ENCODE data around the gene PSD2.

Gene PSD2

DNA sequence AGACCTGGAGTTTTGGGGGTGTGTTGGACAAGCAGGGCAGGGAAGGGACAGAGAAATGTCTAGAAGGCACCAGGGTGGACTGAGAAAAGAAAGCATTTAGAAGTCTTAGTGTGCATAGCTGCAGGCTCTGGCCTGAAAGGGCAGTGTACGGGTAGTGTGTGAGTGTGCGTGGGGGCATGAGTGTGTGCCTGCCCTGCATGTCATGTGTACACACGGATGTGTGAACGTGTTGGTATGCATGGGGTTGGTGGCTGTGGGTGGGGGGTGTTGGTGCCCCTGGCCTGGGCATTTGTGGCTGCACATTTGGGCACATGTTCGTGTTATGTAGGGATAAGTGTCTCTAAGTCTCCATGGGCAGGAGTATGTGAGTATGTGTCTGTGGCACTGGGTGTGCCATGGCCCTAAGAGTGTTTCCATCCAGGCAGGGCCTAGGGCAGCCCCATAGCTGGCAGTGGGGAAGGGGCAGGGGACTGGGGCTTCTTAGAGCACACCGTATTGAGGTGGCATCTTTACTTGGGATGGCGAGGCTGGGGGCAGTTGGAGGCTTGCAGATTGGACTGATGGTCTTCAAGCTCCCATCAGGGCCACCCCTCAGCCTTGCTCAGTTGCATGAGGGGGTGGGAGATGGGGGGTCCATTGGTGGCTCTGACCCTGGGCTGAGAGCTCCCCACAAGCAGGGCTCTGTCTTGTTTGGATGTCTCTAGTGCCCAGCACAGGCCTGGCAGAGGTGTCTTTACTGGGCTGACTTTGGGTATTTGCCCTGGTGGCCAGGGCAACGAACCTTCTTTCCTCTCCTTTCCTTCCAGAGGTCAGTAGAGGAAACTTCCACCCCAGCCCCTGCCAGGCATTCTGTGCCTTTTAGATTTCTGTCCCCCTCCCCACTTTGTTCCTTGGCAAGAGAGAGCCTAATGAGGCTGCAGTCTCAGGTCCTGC lies 15.0 kb downstream of the PSD2 start:
- no peak for DNase-seq (ENCODE audit: low read depth in 4 of 4, low spot score in 1 of 4)

DNA sequence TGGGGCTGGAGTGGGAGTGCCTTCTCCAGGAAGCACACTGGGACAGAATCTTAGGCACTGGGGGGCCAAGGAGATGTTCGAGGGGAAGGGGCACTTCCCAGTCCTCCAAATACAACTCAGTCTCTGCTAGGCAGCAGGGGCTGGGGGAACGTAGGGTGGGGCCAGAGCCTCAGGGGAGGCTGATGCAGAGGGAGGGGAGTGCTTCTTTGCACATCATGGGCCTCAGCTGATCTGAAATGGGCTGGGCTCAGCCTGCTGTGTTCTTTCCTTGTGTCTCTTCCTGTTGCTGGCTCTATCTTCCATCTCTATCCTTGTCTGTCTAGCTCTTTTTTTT lies 15.6 kb downstream of the PSD2 start:
- DNase-seq (ENCODE audit: low read depth in 4 of 4, low spot score in 1 of 4) = no peak

DNA sequence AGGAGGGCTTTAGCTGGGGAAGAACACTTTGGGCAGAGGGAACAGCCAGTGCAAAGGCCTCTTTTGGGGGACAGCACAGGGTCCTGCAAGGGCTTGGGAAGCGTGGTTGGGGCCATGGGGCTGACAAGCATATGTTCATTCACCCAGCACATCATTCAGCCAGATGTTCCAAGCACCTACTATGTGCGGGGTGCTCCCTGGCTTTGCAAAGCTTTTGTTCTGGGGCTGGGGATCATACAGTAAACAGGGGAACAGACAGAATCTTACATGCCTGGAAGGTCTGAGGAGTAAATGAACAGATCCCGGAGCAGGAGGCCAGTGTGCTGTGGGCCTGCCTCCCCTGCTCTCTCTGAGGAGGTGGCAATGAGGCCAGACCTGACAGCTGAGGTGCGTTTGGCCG lies 16.7 kb downstream of the PSD2 start:
- no peak for DNase-seq (ENCODE audit: low read depth in 4 of 4, low spot score in 1 of 4)

DNA sequence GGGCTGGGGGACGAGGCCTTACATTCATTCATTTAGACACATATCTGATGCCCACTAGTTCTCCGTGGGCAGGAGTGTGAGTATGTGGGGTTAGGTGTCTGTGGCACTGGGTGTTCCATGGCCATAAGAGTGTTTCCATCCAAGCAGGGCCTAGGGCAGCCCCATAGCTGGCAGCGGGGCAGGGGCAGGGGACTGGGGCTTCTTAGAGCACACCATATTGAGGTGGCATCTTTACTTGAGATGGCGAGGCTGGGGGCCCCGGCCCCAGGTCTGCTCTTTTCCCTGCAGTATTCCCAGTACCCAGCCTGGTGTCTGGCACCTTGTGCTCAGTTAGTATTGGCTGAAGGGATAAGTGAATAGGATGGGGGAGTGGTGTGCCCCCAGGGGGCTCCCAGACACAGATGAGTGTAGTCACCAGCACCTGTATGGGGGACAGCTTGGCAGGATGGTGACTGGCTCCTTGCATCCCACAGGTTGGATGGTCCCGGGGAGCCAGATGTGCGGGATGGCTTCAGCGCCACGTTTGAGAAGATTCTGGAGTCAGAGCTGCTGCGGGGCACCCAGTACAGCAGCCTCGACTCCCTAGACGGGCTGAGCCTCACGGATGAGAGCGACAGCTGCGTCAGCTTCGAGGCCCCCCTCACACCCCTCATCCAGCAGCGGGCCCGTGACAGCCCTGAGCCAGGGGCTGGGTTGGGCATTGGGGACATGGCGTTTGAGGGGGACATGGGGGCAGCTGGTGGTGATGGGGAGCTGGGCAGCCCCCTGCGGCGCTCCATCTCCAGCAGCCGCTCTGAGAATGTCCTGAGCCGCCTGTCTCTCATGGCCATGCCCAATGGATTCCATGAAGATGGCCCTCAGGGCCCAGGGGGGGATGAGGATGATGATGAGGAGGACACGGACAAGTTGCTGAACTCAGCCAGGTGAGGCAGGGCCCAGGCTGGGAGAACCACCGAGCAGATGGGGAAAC lies 17.5 kb downstream of the PSD2 start:
- DNase-seq (ENCODE audit: low read depth in 4 of 4, low spot score in 1 of 4) = no peak

DNA sequence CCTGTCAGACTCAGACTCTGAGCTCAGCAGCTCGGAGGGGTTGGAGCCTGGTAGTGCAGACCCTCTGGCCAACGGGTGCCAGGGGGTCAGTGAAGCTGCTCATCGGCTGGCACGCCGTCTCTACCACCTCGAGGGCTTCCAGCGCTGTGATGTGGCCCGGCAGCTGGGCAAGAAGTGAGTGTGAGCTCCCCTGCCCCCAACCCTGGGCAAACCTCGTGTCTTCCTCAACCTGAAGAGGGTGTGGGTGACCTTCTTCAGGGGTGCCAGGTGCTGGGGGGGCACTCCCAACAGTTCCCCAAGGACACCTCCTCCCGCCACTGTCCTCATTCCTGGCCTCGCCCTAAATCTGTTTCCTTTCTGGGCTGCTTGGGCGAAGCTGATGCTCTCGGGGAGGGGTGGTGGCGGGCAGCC lies 18.6 kb downstream of the PSD2 start:
- DNase-seq (ENCODE audit: low read depth in 4 of 4, low spot score in 1 of 4) = no peak

DNA sequence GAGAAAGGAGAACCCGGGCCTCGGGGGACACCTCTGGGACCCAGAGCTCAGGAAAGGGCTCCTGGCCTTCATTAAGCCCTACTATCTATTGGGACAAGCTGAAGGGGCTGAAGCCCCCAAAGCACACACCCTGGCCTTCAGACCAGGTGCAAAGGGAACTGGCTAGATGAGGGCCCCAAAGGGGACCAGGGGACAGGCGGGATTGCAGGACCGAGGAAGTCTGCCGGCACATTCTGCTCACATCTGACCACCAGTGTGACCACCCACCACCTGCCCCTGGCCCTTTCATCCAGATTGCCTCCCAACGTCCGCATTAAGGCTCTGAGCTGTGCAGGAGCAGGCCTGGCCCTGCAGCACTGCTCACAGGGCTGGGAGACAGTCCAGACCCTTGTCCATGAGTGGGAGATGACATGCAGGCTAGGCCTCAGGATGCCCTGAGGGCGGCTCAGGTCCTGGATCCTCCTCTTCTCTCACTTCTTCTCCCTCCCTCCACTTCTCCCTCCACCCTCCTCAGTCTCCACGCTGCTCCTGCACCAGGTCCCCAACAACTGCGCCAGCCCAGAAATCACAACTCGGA lies 19.2 kb downstream of the PSD2 start:
- no peak for DNase-seq (ENCODE audit: low read depth in 4 of 4, low spot score in 1 of 4)

DNA sequence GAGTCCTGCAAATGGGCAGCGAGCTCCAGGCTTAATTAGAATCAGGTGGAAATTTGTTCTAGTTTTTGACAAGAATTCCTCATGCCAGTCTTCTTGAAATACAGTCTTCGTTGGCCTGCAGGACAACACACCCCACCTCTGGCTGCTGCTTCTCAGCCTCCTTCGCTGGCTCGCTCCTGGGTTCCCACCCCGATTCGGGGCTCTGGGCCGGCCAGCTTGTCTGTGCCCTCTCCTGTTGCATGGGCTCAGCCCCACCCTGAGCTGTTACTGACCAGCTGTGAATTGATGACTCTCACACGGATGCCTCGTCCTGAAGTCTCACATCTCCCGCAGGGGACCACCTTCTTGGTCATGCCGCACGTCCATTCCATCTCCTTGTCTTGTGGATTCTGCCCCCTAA lies 21.0 kb downstream of the PSD2 start:
- no peak for DNase-seq (ENCODE audit: low read depth in 4 of 4, low spot score in 1 of 4)

DNA sequence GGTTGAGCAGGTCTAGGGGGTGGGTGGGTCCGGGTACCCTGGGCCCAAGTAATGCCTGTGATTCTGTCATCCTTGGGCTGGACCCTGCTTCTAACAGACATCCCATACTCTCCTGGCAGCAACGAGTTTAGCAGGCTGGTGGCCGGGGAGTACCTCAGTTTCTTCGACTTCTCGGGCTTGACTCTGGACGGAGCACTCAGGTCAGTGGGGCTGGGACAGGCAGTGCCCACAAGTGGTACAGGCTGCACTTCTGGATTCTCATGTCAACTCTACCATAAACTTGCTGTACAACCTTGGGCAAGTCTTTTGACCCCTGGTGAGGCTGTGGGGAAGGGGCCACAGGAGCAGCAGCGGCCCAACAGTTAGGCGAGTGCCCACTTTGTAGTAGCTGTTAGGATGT lies 21.8 kb downstream of the PSD2 start:
- DNase-seq (ENCODE audit: low read depth in 4 of 4, low spot score in 1 of 4) = no peak

DNA sequence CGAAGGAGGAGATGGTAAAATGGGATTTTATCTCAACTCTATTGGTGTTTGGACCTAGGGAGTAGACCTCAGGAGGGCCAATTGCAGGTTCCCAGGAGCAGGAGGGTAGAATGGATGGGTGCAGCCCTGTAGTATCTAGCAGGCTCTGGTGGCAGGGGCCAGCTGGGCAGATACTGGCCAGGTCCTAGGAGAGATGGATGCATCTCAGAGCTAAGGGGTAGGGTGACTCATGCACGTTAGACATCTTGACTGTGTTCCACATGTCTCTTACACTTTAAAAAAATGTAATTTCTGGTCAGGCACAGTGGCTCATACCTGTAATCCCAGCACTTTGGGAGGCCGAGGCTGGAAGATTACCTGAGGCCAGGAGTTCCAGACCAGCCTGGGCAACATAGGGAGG lies 22.4 kb downstream of the PSD2 start:
- no peak for DNase-seq (ENCODE audit: low read depth in 4 of 4, low spot score in 1 of 4)

DNA sequence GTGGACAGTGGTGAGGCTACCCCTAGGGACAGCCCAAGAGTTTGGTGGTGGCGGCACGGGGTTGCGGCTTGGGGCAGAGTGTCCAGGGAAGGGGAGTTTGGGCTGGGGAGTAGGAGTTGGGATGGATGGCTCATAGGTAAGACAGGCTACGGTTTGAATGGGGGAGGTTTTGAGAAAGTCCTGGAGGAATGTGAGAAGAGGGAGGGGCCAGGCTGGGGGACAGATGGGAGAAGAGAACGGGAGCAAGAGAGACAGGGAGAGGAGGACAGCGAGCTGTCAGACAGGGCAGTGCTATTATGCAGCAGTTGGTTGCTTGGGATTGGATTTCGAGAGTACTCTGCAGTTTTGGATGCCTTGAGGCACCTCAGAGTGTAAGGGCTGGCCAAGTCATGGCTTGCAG lies 24.5 kb downstream of the PSD2 start:
- DNase-seq (ENCODE audit: low read depth in 4 of 4, low spot score in 1 of 4) = no peak

DNA sequence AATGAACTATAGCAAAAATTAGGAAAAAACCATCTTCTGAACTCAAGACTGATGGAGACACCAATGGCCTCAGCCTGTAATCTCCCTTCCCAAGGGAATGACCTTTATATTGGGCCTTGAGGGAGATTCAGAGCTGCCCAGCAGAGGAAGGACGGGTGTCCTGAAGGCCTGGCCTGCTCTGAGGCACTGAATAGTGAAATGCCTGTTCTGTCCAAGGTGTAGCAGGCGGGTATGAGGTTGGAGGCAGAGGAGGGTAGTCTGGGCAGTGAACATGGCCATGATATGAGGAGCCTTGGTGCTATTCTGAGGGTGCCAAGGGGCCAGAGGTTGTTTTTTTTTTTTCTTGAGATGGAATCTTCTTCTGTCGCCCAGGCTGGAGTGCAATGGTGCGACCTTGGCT lies 25.0 kb downstream of the PSD2 start:
- no peak for DNase-seq (ENCODE audit: low read depth in 4 of 4, low spot score in 1 of 4)

DNA sequence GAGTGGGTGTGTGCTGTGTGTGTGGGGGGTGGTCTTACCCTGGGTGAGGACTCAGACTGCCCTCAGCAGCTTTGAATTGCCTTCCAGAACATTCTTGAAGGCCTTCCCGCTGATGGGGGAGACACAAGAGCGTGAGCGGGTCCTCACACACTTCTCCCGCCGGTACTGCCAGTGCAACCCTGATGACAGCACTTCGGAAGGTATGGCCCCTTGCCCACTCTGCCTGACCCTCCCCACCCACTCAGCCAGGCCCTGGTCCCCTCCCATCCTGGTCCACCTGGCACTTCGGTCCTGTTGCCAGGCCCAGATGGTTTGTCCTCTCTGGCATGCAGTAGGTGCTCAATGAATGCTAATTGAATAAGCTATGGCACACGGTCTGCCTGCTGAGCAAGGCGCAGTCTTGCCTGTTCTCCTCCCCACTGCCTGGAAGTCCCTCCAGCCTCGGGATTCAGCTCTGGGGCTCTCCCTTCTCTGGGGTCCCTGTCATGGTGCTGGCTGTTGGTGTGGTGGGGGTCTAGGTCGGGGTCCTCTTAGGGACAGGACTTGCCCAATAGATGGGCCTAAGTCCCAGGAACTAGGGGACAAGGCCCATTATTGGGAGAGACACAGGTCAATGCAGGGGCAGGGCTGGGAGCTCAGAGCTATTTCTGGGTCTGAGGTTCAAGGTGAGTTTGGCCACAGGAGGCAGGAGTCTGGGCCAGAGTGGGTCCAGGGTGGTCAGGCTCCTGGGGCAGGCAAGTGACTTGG lies 26.4 kb downstream of the PSD2 start:
- DNase-seq (ENCODE audit: low read depth in 4 of 4, low spot score in 1 of 4) = no peak

DNA sequence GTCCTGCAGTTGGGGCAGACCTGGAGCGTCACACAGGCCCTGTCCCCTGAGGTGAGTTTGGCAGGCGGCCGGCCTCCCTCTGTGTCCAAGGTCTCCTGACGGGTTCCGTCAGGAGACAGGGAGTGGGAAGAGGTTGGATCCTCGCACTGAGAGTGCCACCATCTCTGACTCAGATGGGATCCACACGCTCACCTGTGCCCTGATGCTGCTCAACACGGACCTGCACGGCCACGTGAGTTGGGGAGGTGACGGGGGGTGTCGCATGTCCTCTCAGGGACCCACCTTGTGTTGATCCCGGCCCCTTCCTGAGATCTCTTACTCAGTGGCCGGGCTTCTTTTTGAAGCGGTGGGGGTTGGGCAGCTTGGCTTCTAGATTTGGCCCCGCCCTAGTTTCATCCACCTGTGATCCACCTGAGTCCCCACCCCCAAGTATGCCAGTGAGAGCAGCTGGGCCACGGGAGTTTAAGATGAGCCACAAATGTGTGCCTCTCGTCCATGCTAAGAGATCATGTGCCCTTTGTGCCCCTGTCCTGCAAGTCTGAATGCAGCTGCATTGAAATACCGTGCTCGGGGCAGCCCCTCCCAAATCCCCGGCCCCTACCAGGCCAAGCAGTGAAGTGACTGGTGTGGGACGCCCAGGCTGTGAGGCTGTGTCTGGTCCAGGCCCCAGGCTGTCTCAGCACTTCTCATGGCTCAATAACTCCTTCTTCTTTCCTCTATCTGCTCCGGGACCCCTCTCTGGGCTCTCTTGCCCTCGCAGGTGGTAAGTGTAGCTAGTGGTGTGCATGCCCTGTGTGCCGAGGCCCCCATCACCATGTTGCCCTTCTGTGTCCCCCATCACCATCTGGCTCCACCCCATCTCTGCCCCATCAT lies 27.2 kb downstream of the PSD2 start:
- no peak for DNase-seq (ENCODE audit: low read depth in 4 of 4, low spot score in 1 of 4)

DNA sequence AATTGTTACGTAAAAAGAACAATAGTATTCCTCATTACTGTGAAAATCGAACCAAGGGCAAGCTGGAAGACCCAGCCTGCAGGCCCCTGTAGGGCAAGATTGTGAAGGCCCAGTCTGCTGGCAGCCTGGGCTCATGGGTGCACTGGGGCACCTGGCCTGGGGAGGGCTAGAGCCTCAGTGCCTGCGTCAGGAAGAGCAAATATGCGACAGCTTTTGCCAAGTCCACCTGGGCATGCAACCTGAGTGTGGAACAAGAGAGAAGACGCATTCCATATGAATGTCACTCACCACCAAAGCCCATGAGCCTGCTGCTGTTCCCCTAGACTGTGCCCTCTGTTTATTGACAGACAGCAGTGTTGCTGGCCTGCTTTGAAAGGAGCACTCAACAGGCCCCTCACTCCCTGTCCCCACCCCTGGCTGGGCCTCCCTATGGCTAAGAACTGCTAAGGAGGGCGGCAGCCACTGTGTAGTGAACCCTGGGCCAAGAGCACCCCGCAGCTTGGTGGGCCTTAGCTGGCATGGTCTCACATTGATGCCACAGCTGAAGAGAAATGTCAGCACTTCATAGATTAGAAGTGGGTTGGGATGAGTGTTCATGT lies 28.2 kb downstream of the PSD2 start:
- no peak for DNase-seq (ENCODE audit: low read depth in 4 of 4, low spot score in 1 of 4)

DNA sequence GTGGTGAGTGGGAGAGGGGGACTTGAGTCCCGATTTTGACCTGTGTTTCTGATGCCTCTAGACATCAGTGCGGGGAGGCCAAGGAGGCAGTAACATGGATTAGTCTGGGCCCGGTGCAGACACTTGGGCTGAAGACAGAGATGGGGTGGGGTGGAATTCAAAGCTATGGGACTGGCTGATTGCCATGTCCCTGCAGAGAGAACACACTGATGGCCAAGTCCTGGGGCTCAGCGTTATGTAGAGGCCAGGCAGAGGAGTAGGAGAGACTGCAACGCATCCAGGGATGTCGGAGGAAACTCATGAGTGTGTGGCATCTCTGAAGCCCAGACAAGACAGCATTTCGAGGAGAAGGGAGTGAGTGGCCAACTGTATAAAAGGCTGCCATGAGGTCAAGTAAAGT lies 30.1 kb downstream of the PSD2 start:
- DNase-seq (ENCODE audit: low read depth in 4 of 4, low spot score in 1 of 4) = no peak

DNA sequence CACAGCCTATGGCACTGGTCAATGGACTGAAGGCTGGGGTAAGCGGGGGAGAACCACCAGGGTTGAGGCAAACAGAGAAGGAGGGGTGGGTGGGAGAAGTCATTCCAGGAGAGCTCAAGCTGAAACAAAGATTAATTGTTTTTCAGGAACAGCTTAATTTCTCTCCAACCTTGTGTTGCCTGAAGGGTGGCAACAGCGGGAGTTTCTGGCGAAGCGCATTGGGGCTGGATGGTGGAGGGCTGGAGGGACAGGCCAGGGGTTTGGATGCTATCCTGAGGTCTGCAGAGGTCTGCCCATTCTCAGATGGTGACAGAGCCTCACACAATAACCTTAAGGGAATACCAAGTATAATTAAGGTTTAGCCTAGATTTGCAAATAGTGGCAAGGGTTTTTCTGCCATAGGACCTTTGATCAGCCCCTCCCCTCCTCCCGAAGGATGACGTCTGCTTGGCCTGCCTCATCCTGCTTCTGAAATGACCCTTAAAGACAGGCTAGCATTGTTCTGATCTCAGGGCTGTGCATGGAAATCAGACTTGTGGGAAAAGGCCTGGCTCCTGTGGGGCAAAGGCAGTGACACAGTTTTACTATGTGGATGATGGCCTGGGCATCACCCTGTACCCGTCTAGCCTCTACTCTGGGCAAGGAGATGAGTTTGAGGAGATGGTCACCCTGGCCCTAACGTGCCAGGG lies 32.7 kb downstream of the PSD2 start:
- DNase-seq (ENCODE audit: low read depth in 4 of 4, low spot score in 1 of 4) = no peak

DNA sequence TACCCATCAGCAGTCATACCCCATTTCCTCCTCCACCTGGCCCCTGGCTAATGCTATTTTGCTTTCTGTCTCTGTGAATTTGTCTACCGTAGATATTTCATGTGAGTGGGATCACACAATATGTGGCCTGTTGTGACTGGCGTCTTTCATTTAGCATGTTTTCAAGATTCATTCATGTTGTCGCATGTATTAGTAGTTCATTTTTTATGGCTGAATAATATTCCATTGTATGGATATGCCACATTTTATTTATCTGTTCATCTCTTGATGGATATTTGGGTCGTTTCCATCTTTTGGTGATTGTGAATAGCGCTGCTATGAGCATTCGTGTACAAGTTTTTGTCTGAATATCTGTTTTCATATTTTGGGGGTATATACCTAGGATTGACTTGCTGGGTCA lies 33.9 kb downstream of the PSD2 start:
- DNase-seq (ENCODE audit: low read depth in 4 of 4, low spot score in 1 of 4) = no peak

DNA sequence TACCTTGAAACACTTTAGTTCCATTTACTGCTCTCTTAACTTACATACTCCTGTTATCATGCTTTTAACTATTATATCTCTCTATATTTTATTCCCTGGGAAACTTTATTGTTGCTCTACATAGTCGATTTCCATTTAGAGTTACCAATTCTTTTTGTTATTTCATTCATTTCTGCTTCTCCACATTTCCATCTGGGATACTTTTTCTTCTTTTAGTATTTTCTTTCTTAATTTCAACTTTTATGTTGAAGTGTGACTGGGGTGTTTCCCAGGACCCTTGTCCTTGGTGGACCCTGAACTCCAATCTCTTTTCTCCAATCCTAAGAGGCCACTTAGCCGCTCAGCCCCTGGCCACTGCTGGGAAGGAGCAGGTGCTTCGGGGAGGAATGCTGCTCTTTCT lies 36.0 kb downstream of the PSD2 start:
- DNase-seq (ENCODE audit: low read depth in 4 of 4, low spot score in 1 of 4) = no peak

DNA sequence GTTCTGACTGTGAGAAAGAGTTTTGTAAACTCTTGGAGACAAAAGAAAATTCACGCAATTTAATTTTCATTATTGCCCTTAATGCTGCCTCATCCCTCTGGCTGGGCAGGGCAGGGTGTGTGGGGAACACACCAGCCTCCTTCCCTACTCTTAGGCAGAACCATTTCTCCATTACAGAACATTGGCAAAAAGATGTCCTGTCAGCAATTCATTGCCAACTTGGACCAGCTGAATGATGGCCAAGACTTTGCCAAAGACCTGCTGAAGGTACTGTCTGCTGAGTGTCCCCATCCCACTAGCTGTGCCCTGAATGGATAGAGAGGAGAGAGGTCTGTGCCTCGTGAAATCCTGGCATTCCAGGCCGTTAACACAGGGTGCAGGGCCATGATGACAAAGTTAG lies 37.9 kb downstream of the PSD2 start:
- DNase-seq (ENCODE audit: low read depth in 4 of 4, low spot score in 1 of 4) = no peak

Measured in stimulated activated CD4-positive, alpha-beta T cell treated with anti-CD3 and anti-CD28 coated beads, Interleukin-1b, Interleukin-23, amount 100 ng/mL, for 24 hours (primary cell).